ENCODE measurements around the gene NIPA2. TPM values are rescaled to one million over a fixed set of nuclear protein-coding genes. Genes with fewer than 3 reads are reported as not detected.

Gene NIPA2
- polyA plus RNA-seq, 2 of the 4 experiments (the other 2 are of a cell fraction) = 120 to 153 TPM

GRCh38 chr15:22872936-22873701 lies 34.7 kb downstream of the NIPA2 start:
- no peak overlapping the region for H3K27ac ChIP-seq
- no peak for DNase-seq (ENCODE audit: low read depth in 1 of 2, low spot score in 1 of 2)
- H3K4me1 ChIP-seq = no peaks in the 10 kb centered on the region
- no peak overlapping the region for H3K4me3 ChIP-seq
- FAIRE-seq = no peak
- peak in 1 of 2 experiments; percentile 15; a peak in 1 of 6 replicates for ATAC-seq
- H3K4me2 ChIP-seq = no peak overlapping the region
- 91% methylated on average over 17 of the region's 17 CpGs for WGBS (ENCODE audit: missing lambda C conversion rate)
- H3K9me3 ChIP-seq = no peaks in the 10 kb centered on the region
- TF ChIP-seq MAFK (IDR thresholded peaks at IDR 0.05; ENCODE audit: partially characterized antibody) = peak; percentile 33
- TF ChIP-seq, protein P1, sequence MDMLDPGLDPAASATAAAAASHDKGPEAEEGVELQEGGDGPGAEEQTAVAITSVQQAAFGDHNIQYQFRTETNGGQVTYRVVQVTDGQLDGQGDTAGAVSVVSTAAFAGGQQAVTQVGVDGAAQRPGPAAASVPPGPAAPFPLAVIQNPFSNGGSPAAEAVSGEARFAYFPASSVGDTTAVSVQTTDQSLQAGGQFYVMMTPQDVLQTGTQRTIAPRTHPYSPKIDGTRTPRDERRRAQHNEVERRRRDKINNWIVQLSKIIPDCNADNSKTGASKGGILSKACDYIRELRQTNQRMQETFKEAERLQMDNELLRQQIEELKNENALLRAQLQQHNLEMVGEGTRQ (IDR thresholded peaks at IDR 0.05) = no peak
- no peak for TF ChIP-seq HEYL (CRISPR knock-in tag; IDR thresholded peaks at IDR 0.05)
- no peak for TF ChIP-seq NFE2L2 (conservative IDR thresholded peaks at IDR 0.05; ENCODE audit: low read length)
- ChIA-PET CTCF (no interaction called here), POLR2A (no interaction called here)

- FAIRE-seq (no peak), DNase-seq (ENCODE audit: low read depth in 1 of 2, low spot score in 1 of 2) (no peak), ATAC-seq (no peak)
- POLR2A ChIA-PET = interaction anchor here (1.2 kb wide), 1 partner anchor 36 kb away, joined by 3 read pairs; the partner anchor contains the start of gene NIPA2
- Histone ChIP-seq H3K27ac (no peak overlapping the region), H3K4me2 (no peak overlapping the region), H3K4me3 (no peak overlapping the region), H3K9me3 (no peaks in the 10 kb centered on the region), H3K4me1 (no peaks in the 10 kb centered on the region)
- no peak for TF ChIP-seq JUNB (IDR thresholded peaks at IDR 0.05)
- TF ChIP-seq NPAS2 (CRISPR knock-in tag; IDR thresholded peaks at IDR 0.05; ENCODE audit: borderline replicate concordance) = no peak
- TF ChIP-seq, protein P2, sequence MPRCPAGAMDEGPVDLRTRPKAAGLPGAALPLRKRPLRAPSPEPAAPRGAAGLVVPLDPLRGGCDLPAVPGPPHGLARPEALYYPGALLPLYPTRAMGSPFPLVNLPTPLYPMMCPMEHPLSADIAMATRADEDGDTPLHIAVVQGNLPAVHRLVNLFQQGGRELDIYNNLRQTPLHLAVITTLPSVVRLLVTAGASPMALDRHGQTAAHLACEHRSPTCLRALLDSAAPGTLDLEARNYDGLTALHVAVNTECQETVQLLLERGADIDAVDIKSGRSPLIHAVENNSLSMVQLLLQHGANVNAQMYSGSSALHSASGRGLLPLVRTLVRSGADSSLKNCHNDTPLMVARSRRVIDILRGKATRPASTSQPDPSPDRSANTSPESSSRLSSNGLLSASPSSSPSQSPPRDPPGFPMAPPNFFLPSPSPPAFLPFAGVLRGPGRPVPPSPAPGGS (IDR thresholded peaks at IDR 0.05) = no peak
- TF ChIP-seq, protein P3, sequence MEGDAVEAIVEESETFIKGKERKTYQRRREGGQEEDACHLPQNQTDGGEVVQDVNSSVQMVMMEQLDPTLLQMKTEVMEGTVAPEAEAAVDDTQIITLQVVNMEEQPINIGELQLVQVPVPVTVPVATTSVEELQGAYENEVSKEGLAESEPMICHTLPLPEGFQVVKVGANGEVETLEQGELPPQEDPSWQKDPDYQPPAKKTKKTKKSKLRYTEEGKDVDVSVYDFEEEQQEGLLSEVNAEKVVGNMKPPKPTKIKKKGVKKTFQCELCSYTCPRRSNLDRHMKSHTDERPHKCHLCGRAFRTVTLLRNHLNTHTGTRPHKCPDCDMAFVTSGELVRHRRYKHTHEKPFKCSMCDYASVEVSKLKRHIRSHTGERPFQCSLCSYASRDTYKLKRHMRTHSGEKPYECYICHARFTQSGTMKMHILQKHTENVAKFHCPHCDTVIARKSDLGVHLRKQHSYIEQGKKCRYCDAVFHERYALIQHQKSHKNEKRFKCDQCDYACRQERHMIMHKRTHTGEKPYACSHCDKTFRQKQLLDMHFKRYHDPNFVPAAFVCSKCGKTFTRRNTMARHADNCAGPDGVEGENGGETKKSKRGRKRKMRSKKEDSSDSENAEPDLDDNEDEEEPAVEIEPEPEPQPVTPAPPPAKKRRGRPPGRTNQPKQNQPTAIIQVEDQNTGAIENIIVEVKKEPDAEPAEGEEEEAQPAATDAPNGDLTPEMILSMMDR (IDR thresholded peaks at IDR 0.05) = no peak
- TF ChIP-seq SREBF2 (IDR thresholded peaks at IDR 0.05) = no peak
- no peak for TF ChIP-seq EHF (CRISPR knock-in tag; IDR thresholded peaks at IDR 0.05)
- whole genome bisulfite sequencing (ENCODE audit: missing lambda C conversion rate) = 92% methylated on average over 9 of the region's 9 CpGs
- CTCF ChIA-PET = interaction anchor here (1.2 kb wide), 1 partner anchor 14 kb away, joined by 4 read pairs; no protein-coding TSS in a partner anchor
These were observed 35.4 kb downstream of the NIPA2 start for GRCh38 chr15:22873841-22874240.

DNA sequence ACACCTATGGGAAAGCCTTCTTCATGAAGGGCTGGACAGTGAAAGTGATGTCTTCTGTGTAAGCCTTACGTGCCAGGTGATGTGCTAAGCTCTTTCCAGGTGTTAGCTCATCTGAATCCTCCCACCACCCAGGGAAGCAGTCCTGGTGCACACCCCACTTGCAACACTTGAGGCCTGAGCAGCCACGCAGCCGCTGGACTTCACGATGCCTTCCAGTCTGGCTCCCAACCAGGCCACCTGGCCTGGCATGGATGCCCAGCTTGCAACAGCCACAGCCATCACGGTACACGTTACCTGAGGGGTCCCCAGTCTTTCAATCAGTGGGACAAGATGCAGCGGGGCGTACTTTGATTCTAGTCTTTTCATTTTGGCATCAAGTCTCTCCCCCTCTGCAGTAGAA lies 35.8 kb downstream of the NIPA2 start:
- Histone ChIP-seq H3K4me1 (no peaks in the 10 kb centered on the region), H3K9me3 (no peaks in the 10 kb centered on the region), H3K4me3 (no peak overlapping the region), H3K4me2 (no peak overlapping the region), H3K27ac (no peak overlapping the region)
- ChIA-PET POLR2A (interaction anchor here (1.2 kb wide), 1 partner anchor 36 kb away, joined by 3 read pairs; the partner anchor contains the start of gene NIPA2), CTCF (interaction anchor here (1.2 kb wide), 1 partner anchor 14 kb away, joined by 4 read pairs; no protein-coding TSS in a partner anchor)
- WGBS (ENCODE audit: missing lambda C conversion rate) = 93% methylated on average over 8 of the region's 8 CpGs
- FAIRE-seq = no peak
- no peak for TF ChIP-seq JUN (IDR thresholded peaks at IDR 0.05)
- TF ChIP-seq POLR2AphosphoS2 (conservative IDR thresholded peaks at IDR 0.05; ENCODE audit: low read length) = no peak
- no peak for ATAC-seq
- DNase-seq (ENCODE audit: low read depth in 1 of 2, low spot score in 1 of 2) = no peak

- TF ChIP-seq, protein P4, sequence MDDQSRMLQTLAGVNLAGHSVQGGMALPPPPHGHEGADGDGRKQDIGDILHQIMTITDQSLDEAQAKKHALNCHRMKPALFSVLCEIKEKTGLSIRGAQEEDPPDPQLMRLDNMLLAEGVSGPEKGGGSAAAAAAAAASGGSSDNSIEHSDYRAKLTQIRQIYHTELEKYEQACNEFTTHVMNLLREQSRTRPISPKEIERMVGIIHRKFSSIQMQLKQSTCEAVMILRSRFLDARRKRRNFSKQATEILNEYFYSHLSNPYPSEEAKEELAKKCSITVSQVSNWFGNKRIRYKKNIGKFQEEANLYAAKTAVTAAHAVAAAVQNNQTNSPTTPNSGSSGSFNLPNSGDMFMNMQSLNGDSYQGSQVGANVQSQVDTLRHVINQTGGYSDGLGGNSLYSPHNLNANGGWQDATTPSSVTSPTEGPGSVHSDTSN (IDR thresholded peaks at IDR 0.05) = no peak
- no peak for TF ChIP-seq FOXS1 (CRISPR knock-in tag; IDR thresholded peaks at IDR 0.05)
- TF ChIP-seq MYC (IDR thresholded peaks at IDR 0.05; ENCODE audit: borderline replicate concordance, low read length) = no peak
- no peak for TF ChIP-seq RCOR1 (IDR thresholded peaks at IDR 0.05; ENCODE audit: low read depth, low read length)
- no peak for TF ChIP-seq CBX8 (IDR thresholded peaks at IDR 0.05)
- no peak for TF ChIP-seq KDM5A (IDR thresholded peaks at IDR 0.05)
- TF ChIP-seq CHD4 (IDR thresholded peaks at IDR 0.05; ENCODE audit: borderline replicate concordance) = no peak
- TF ChIP-seq ZC3H11A (IDR thresholded peaks at IDR 0.05) = no peak
- TF ChIP-seq JUN (IDR thresholded peaks at IDR 0.05) = no peak
- TF ChIP-seq POLR2AphosphoS2 (conservative IDR thresholded peaks at IDR 0.05; ENCODE audit: low read length) = no peak
- TF ChIP-seq CEBPB (IDR thresholded peaks at IDR 0.05) = no peak
- TF ChIP-seq POLR2A (IDR thresholded peaks at IDR 0.05; ENCODE audit: low read length) = no peak
- no peak for TF ChIP-seq SREBF2 (IDR thresholded peaks at IDR 0.05)
- no peak for TF ChIP-seq ZSCAN20 (CRISPR knock-in tag; IDR thresholded peaks at IDR 0.05)
- TF ChIP-seq FOSB (CRISPR knock-in tag; IDR thresholded peaks at IDR 0.05) = no peak
- no peak for TF ChIP-seq CBX2 (IDR thresholded peaks at IDR 0.05; ENCODE audit: borderline replicate concordance, low read depth)
- no peak for TF ChIP-seq MAFK (IDR thresholded peaks at IDR 0.05; ENCODE audit: partially characterized antibody)
- TF ChIP-seq NPAS2 (CRISPR knock-in tag; IDR thresholded peaks at IDR 0.05; ENCODE audit: borderline replicate concordance) = no peak
- TF ChIP-seq RNF2 (IDR thresholded peaks at IDR 0.05; ENCODE audit: borderline replicate concordance, low read depth) = no peak
- DNase-seq (ENCODE audit: low read depth in 1 of 2, low spot score in 1 of 2) = no peak
- Histone ChIP-seq H3K4me1 (no peaks in the 10 kb centered on the region), H3K9me3 (no peaks in the 10 kb centered on the region), H3K27ac (no peak overlapping the region), H3K4me3 (no peak overlapping the region), H3K4me2 (no peak overlapping the region)
- WGBS (ENCODE audit: missing lambda C conversion rate) = 86% methylated on average over 7 of the region's 7 CpGs
- no peak for FAIRE-seq
- no peak for ATAC-seq
- CTCF ChIA-PET = interaction anchor here (0.8 to 1.2 kb wide), 3 partner anchors 9 to 38 kb away, joined by 3 to 4 read pairs (median 4); no protein-coding TSS in a partner anchor
- POLR2A ChIA-PET = interaction anchor here (1.2 kb wide), 1 partner anchor 37 kb away, joined by 3 read pairs; the partner anchor contains the start of gene NIPA2
These were observed 36.5 kb downstream of the NIPA2 start for GRCh38 chr15:22874966-22875365.

Data from A549 (cell line).